Tibial nerve (tissue), 4 donors: Measurements from ENCODE around the gene USP36. TPM values are rescaled to one million over a fixed set of nuclear protein-coding genes. Genes with fewer than 3 reads are reported as not detected.

Experiments
- DNase-seq, 2 donors: peaks; one replicate each; pipeline ENCODE4 v3.0.0-alpha.2; 2019; ENCODE audit warnings: low spot score in 2 of 2
- H3K27ac ChIP-seq, 4 donors: fragments of 200-600 bp; sonication (generic) in 3 of 4; one replicate each; pipeline ENCODE4 v1.5.1; 2017 to 2019; ENCODE audit warnings: mild to moderate bottlenecking in 1 of 4
- H3K27me3 ChIP-seq, 2 donors: fragments of 200-600 bp; sonication (generic) in 1 of 2; one replicate each; pipeline versions ENCODE4 v1.5.1 to v1.6.0; 2017 to 2019
- H3K36me3 ChIP-seq, 3 donors: fragments of 200-600 bp; sonication (generic); one replicate each; pipeline ENCODE4 v1.5.1; 2018 to 2019
- H3K4me1 ChIP-seq, 4 donors: fragments of 200-600 bp; sonication (generic) in 3 of 4; one replicate each; pipeline ENCODE4 v1.5.1; 2017 to 2019
- H3K4me3 ChIP-seq, 4 donors: fragments of 200-600 bp; sonication (generic) in 3 of 4; one replicate each; pipeline ENCODE4 v1.5.1; 2017 to 2019; ENCODE audit warnings: mild to moderate bottlenecking in 1 of 4, moderate library complexity in 1 of 4
- H3K9me3 ChIP-seq, 4 donors: fragments of 200-600 bp; sonication (generic) in 3 of 4; one replicate each; pipeline ENCODE4 v1.5.1; 2017 to 2019
- CTCF ChIP-seq, 5 experiments: fragments of 200-600 bp in 3 of 5; fragments of 450-650 bp in 2 of 5; sonication (generic) in 3 of 5; IDR thresholded peaks; one replicate each; pipeline ENCODE4 v1.5.1; 2016 to 2019; ENCODE audit warnings: antibody characterized with exemption in 5 of 5, mild to moderate bottlenecking in 3 of 5, moderate library complexity in 2 of 5
- EP300 ChIP-seq, 2 donors: sonication (generic); formaldehyde crosslinking; IDR thresholded peaks; one replicate each; pipeline ENCODE4 v1.6.1; 2017; ENCODE audit warnings: antibody characterized with exemption in 2 of 2, mild to moderate bottlenecking in 1 of 2
- POLR2A ChIP-seq, 2 donors: fragments of 450-650 bp; IDR thresholded peaks; one replicate each; pipeline ENCODE4 v1.6.1; 2017; ENCODE audit warnings: antibody characterized with exemption in 2 of 2, mild to moderate bottlenecking in 2 of 2, moderate library complexity in 2 of 2
- WGBS, 2 donors: methylation state at CpG; one replicate each; pipeline ENCODE4 v1.1.5; 2018; 5-methylcytosine and 5-hydroxymethylcytosine counted together
- total RNA-seq, 4 donors: library from RNA; depleted of rRNA; stranded (reverse); fragments of >200 nt; gene quantifications; one replicate each; pipeline ENCODE4 v1.1.0, GENCODE V29; 2016

USP36 gene
- total RNA-seq, 4 donors from 2014 or later: 50.9 to 64.9 (median 59.9) TPM

- no peaks in the 10 kb centered on the region for H3K9me3 ChIP-seq
- H3K4me3 ChIP-seq: no peak overlapping the region
- H3K27ac ChIP-seq: peak overlapping the region in 3 of 4 donors; percentile 24 to 83 (median 82)
- no peak for DNase-seq
- no peaks in the 10 kb centered on the region for H3K27me3 ChIP-seq
- TF ChIP-seq POLR2A (IDR thresholded peaks at IDR 0.05): no peak
- TF ChIP-seq EP300 (IDR thresholded peaks at IDR 0.05): no peak
- no peak for TF ChIP-seq CTCF (IDR thresholded peaks at IDR 0.05)
- H3K4me1 ChIP-seq: peaks cover 0 to 12% (median 6%) of the 10 kb centered on the region in 4 donors
- 65 to 73% methylated on average over 8 of the region's 8 CpGs for WGBS, 2 donors
- peaks cover 0 to 98% (median 43%) of the 10 kb centered on the region in 3 donors for H3K36me3 ChIP-seq
Measured at GRCh38 chr17:78821961-78822360, 18.7 kb downstream of the USP36 start.

DNA sequence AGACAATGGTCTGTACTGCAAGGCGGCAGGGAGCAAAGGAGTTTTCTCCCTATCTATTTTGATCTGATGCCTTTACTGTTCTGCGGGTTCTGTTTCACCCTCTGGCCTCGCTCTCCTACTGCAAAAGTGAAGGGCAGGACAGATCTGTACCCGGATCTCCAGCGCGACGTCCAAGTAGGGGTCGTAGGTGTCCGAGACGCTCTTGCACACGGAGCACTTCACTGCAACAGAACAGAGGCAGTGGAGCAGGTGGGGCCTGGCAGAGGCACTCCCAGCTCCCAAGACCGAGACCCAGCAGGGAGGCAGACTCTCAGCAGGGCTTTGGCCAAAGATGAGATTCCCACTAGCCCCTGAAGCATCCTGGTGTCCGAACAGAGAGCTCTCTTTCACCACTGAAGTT is 19.8 kb downstream of the USP36 start:
- Histone ChIP-seq H3K4me3 (no peak overlapping the region), H3K4me1 (peaks cover 0 to 12% (median 6%) of the 10 kb centered on the region in 4 donors), H3K27ac (peak overlapping the region in 1 of 4 donors; percentile 36), H3K9me3 (no peaks in the 10 kb centered on the region), H3K36me3 (peaks cover 0 to 98% (median 41%) of the 10 kb centered on the region in 3 donors), H3K27me3 (no peaks in the 10 kb centered on the region)
- WGBS, 2 donors: 86 to 90% methylated on average over 13 of the region's 13 CpGs
- DNase-seq: no peak
- no peak for TF ChIP-seq POLR2A (IDR thresholded peaks at IDR 0.05)
- no peak for TF ChIP-seq CTCF (IDR thresholded peaks at IDR 0.05)
- no peak for TF ChIP-seq EP300 (IDR thresholded peaks at IDR 0.05)

- WGBS, 2 donors: 90 to 91% methylated on average over 18 of the region's 18 CpGs
- Histone ChIP-seq H3K9me3 (no peaks in the 10 kb centered on the region), H3K27me3 (no peaks in the 10 kb centered on the region), H3K4me3 (no peak overlapping the region), H3K36me3 (peaks cover 0 to 98% (median 35%) of the 10 kb centered on the region in 3 donors), H3K27ac (peak overlapping the region in 2 of 4 donors; percentile 55 to 62), H3K4me1 (peaks cover 0 to 12% (median 6%) of the 10 kb centered on the region in 4 donors)
- no peak for DNase-seq
- no peak for TF ChIP-seq EP300 (IDR thresholded peaks at IDR 0.05)
- no peak for TF ChIP-seq CTCF (IDR thresholded peaks at IDR 0.05)
- TF ChIP-seq POLR2A (IDR thresholded peaks at IDR 0.05): no peak
Measured at GRCh38 chr17:78819806-78820792, 20.5 kb downstream of the USP36 start.

DNA sequence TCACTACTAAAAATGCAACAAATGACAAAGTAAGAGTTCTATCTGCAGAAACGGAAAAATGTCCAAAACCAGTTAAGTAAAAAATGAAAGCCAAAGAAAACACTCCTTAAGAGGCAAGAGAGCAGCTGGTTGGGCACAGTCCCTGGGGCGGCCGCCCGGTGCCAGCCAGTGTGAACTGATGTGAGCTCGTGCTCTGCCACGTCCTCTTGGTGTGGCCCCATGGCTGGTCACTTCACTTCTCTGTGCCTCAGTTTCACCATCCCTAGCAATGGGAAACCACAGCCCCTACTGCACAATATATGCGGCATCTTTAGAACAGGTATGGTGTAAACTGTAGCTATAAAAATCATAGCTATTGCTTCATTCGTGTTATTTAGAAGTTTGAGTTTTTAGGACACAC is 21.2 kb downstream of the USP36 start:
- no peak for TF ChIP-seq CTCF (IDR thresholded peaks at IDR 0.05)
- TF ChIP-seq EP300 (IDR thresholded peaks at IDR 0.05): no peak
- TF ChIP-seq POLR2A (IDR thresholded peaks at IDR 0.05): peak in 1 of 2 donors; percentile 1
- peaks cover 0 to 98% (median 36%) of the 10 kb centered on the region in 3 donors for H3K36me3 ChIP-seq
- no peak overlapping the region for H3K4me3 ChIP-seq
- no peaks in the 10 kb centered on the region for H3K27me3 ChIP-seq
- H3K27ac ChIP-seq: peak overlapping the region in 3 of 4 donors; percentile 42 to 62 (median 55)
- 77 to 78% methylated on average over 8 of the region's 8 CpGs for WGBS, 2 donors
- no peak for DNase-seq
- no peaks in the 10 kb centered on the region for H3K9me3 ChIP-seq
- peaks cover 0 to 12% (median 6%) of the 10 kb centered on the region in 4 donors for H3K4me1 ChIP-seq

- DNase-seq: no peak
- 63 to 68% methylated on average over 6 of the region's 6 CpGs for WGBS, 2 donors
- no peak for TF ChIP-seq CTCF (IDR thresholded peaks at IDR 0.05)
- TF ChIP-seq EP300 (IDR thresholded peaks at IDR 0.05): peak; percentile 68 to 72
- Histone ChIP-seq H3K36me3 (peaks cover 0 to 98% (median 37%) of the 10 kb centered on the region in 3 donors), H3K4me3 (no peak overlapping the region), H3K27me3 (no peaks in the 10 kb centered on the region), H3K27ac (peak overlapping the region in 3 of 4 donors; percentile 42 to 62 (median 55)), H3K9me3 (no peaks in the 10 kb centered on the region), H3K4me1 (peaks cover 0 to 12% (median 6%) of the 10 kb centered on the region in 4 donors)
Measured at GRCh38 chr17:78818932-78819331, 21.7 kb downstream of the USP36 start.
